ENCODE measurements around the gene FBXL15. TPM values are rescaled to one million over a fixed set of nuclear protein-coding genes. Genes with fewer than 3 reads are reported as not detected.

FBXL15 gene
- total and polyA plus RNA-seq, 9 of the 15 experiments (the other 6 are each of a cell fraction or from before 2014, with no cell fraction given) = 0.08 to 25.9 (median 3.5) TPM

DNA sequence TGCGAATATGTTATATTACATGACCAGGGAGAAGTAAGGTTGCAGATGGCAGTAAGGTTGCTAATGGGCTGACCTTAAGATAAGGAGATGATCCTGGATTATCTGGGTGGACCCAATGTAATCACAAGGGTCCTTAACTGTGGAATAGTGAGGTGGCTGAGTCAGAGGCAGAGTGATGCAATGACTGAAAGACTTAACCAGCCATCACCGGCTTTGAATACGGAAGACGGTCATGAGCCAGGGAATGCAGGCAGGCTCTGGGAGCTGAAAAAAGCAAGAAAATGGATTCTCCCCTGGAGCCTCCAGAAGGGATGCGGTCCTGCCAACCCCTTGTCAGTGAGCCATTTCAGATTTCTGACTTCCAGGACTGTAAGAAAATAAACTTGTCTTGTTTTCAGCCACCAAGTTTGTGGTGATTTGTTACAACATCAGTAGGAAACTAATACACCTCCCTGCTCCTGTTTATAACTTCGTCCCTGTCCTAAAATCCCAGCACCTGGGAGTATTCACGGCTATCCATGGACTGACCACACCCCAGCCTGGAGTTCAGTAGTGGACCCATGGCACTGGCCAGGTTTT, 35.3 kb downstream of the FBXL15 start (continued):
- TF ChIP-seq, protein P1, sequence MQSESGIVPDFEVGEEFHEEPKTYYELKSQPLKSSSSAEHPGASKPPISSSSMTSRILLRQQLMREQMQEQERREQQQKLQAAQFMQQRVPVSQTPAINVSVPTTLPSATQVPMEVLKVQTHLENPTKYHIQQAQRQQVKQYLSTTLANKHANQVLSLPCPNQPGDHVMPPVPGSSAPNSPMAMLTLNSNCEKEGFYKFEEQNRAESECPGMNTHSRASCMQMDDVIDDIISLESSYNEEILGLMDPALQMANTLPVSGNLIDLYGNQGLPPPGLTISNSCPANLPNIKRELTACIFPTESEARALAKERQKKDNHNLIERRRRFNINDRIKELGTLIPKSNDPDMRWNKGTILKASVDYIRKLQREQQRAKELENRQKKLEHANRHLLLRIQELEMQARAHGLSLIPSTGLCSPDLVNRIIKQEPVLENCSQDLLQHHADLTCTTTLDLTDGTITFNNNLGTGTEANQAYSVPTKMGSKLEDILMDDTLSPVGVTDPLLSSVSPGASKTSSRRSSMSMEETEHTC (IDR thresholded peaks at IDR 0.05) = peak; percentile 80
- TF ChIP-seq PTTG1 (tag; IDR thresholded peaks at IDR 0.05; ENCODE audit: low read depth) = no peak
- TF ChIP-seq ZNF583 (CRISPR knock-in tag; IDR thresholded peaks at IDR 0.05) = peak; percentile 75
- TF ChIP-seq MAFG (tag; conservative IDR thresholded peaks at IDR 0.05) = peak; percentile 46; the same call in 1 of the 2 replicates
- TF ChIP-seq SMARCC2 (IDR thresholded peaks at IDR 0.05; ENCODE audit: low read depth) = peak; percentile 63; the same call in 1 of the 2 replicates
- TF ChIP-seq, protein P2, sequence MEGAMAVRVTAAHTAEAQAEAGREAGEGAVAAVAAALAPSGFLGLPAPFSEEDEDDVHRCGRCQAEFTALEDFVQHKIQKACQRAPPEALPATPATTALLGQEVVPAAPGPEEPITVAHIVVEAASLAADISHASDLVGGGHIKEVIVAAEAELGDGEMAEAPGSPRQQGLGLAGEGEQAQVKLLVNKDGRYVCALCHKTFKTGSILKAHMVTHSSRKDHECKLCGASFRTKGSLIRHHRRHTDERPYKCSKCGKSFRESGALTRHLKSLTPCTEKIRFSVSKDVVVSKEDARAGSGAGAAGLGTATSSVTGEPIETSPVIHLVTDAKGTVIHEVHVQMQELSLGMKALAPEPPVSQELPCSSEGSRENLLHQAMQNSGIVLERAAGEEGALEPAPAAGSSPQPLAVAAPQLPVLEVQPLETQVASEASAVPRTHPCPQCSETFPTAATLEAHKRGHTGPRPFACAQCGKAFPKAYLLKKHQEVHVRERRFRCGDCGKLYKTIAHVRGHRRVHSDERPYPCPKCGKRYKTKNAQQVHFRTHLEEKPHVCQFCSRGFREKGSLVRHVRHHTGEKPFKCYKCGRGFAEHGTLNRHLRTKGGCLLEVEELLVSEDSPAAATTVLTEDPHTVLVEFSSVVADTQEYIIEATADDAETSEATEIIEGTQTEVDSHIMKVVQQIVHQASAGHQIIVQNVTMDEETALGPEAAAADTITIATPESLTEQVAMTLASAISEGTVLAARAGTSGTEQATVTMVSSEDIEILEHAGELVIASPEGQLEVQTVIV (CRISPR knock-in tag; IDR thresholded peaks at IDR 0.05; ENCODE audit: borderline replicate concordance) = no peak
- TF ChIP-seq, protein P3, sequence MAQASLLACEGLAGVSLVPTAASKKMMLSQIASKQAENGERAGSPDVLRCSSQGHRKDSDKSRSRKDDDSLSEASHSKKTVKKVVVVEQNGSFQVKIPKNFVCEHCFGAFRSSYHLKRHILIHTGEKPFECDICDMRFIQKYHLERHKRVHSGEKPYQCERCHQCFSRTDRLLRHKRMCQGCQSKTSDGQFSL (CRISPR knock-in tag; IDR thresholded peaks at IDR 0.05) = peak; percentile 84
- TF ChIP-seq, protein P3 (tag; IDR thresholded peaks at IDR 0.05) = no peak
- TF ChIP-seq, protein P4, sequence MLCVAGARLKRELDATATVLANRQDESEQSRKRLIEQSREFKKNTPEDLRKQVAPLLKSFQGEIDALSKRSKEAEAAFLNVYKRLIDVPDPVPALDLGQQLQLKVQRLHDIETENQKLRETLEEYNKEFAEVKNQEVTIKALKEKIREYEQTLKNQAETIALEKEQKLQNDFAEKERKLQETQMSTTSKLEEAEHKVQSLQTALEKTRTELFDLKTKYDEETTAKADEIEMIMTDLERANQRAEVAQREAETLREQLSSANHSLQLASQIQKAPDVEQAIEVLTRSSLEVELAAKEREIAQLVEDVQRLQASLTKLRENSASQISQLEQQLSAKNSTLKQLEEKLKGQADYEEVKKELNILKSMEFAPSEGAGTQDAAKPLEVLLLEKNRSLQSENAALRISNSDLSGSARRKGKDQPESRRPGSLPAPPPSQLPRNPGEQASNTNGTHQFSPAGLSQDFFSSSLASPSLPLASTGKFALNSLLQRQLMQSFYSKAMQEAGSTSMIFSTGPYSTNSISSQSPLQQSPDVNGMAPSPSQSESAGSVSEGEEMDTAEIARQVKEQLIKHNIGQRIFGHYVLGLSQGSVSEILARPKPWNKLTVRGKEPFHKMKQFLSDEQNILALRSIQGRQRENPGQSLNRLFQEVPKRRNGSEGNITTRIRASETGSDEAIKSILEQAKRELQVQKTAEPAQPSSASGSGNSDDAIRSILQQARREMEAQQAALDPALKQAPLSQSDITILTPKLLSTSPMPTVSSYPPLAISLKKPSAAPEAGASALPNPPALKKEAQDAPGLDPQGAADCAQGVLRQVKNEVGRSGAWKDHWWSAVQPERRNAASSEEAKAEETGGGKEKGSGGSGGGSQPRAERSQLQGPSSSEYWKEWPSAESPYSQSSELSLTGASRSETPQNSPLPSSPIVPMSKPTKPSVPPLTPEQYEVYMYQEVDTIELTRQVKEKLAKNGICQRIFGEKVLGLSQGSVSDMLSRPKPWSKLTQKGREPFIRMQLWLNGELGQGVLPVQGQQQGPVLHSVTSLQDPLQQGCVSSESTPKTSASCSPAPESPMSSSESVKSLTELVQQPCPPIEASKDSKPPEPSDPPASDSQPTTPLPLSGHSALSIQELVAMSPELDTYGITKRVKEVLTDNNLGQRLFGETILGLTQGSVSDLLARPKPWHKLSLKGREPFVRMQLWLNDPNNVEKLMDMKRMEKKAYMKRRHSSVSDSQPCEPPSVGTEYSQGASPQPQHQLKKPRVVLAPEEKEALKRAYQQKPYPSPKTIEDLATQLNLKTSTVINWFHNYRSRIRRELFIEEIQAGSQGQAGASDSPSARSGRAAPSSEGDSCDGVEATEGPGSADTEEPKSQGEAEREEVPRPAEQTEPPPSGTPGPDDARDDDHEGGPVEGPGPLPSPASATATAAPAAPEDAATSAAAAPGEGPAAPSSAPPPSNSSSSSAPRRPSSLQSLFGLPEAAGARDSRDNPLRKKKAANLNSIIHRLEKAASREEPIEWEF (CRISPR knock-in tag; IDR thresholded peaks at IDR 0.05) = 0 out of 2 replicates have a peak, but pooled peaks have one; percentile 59
- TF ChIP-seq, protein P5, sequence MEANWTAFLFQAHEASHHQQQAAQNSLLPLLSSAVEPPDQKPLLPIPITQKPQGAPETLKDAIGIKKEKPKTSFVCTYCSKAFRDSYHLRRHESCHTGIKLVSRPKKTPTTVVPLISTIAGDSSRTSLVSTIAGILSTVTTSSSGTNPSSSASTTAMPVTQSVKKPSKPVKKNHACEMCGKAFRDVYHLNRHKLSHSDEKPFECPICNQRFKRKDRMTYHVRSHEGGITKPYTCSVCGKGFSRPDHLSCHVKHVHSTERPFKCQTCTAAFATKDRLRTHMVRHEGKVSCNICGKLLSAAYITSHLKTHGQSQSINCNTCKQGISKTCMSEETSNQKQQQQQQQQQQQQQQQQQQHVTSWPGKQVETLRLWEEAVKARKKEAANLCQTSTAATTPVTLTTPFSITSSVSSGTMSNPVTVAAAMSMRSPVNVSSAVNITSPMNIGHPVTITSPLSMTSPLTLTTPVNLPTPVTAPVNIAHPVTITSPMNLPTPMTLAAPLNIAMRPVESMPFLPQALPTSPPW (CRISPR knock-in tag; IDR thresholded peaks at IDR 0.05) = peak; percentile 15; the same call in 1 of the 2 replicates
- TF ChIP-seq, protein P6, sequence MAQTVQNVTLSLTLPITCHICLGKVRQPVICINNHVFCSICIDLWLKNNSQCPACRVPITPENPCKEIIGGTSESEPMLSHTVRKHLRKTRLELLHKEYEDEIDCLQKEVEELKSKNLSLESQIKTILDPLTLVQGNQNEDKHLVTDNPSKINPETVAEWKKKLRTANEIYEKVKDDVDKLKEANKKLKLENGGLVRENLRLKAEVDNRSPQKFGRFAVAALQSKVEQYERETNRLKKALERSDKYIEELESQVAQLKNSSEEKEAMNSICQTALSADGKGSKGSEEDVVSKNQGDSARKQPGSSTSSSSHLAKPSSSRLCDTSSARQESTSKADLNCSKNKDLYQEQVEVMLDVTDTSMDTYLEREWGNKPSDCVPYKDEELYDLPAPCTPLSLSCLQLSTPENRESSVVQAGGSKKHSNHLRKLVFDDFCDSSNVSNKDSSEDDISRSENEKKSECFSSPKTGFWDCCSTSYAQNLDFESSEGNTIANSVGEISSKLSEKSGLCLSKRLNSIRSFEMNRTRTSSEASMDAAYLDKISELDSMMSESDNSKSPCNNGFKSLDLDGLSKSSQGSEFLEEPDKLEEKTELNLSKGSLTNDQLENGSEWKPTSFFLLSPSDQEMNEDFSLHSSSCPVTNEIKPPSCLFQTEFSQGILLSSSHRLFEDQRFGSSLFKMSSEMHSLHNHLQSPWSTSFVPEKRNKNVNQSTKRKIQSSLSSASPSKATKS (CRISPR knock-in tag; IDR thresholded peaks at IDR 0.05) = no peak
